ENCODE results near the gene TXNDC9.
"Not testable (repeated sequence)": the region's sequence is repeated elsewhere in the genome, so short reads cannot be mapped to it uniquely, and the experiment has no call there.

TXNDC9 gene

GRCh38 chr2:99317873-99318200 is 18.3 kb downstream of the TXNDC9 start:
- FAIRE-seq: not testable (repeated sequence)

- FAIRE-seq: no peak
These were observed 18.8 kb downstream of the TXNDC9 start for GRCh38 chr2:99317161-99317872.

DNA sequence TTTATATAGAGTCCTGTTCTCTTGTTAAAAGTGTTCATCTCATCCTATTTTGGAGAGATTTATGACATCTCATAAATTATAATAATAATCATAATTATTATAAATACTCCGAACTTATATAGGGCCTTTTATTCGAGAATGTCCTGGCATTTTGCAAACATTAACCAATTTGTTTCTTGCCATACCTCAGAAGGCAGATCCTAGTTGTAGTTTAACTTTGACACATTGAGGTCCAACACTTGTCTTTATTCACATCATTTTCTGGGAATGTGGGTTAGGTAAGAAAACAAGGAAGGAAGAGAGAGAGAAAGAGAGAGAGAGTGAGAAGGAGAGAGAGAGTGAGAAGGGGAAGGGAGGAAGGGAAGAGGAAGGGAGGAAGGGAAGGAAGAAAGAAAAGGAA is 35.0 kb downstream of the TXNDC9 start, which contains the start of gene LYG1:
Gene LYG1, minus strand, starts transcription at position 101 of the 400 bp plus-strand sequence. CDS start 5,527 bp downstream, outside the sequence.
- not testable (repeated sequence) for FAIRE-seq

- no peak for FAIRE-seq
These were observed 36.6 kb downstream of the TXNDC9 start for GRCh38 chr2:99299580-99299979.

GRCh38 chr2:99297994-99298393 is 38.1 kb downstream of the TXNDC9 start:
- no peak for FAIRE-seq

DNA sequence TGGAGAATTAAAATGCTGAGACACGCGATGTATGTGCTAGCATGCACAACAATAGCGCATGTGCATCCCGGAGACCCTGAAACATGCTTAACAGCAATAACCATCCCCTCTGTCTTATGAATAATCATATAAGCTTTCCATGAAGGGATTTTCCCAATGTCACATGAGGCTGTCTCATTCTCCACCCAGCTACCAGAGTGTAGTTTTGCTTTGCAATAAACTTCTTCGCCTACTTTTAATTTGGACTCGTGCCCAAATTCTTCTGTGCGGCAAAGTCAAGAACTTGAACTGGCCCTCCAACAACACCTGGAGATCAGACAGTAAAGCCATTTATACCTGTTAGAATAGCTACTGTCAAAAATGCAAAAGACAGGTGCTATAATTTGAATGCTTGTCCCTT is 50.6 kb downstream of the TXNDC9 start:
- no peak for FAIRE-seq

GRCh38 chr2:99279969-99280695 is 56.0 kb downstream of the TXNDC9 start:
- FAIRE-seq: no peak

- FAIRE-seq: no peak
These were observed 57.3 kb downstream of the TXNDC9 start for GRCh38 chr2:99278793-99279291.

DNA sequence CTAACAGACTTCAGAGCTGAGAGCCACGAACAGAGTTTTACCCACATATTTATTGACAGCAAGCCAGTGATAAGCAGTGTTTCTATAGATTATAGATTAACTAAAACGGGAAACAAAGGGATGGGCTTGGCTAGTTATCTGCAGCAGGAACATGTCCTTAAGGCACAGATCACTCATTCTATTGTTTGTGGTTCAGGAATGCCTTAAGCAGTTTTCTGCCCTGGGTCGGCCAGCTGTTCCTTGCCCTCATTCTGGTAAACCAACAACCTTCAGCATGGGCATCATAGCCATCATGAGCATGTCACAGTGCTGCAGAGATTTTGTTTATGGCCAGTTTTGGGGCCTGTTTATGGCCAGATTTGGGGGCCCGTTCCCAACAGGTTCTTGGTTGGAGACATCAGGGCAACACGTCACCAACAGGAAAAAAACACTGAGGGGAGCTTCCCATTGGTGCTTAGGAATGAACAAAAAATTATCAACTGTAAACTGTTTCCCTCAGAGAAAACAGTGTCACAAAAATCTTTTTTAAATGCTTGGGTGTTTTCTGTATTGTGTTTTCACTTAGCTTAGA is 57.9 kb downstream of the TXNDC9 start:
- not testable (repeated sequence) for FAIRE-seq

DNA sequence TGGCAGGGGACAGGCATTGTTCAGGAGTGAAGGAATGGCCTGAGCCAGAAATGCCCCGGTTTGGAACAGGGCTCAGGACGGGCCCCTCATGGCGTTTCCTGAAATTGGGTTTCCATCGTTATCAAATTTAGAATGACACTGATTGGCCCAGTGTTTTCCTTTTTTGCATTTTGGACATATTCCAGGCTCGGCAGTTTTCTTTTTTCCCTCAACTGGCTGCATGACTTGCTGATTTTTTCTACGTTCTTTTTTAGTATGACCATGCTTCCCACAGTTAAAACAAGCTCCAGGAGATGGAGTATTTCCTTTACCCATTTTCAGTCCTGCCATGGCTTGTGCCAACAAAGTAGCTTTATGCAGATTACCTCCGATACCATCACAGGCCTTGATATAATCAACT is 60.3 kb downstream of the TXNDC9 start:
- FAIRE-seq: no peak

All from colon (tissue), 2 donors.